DOHH2 (cell line): Measurements from ENCODE around the gene BAX.

Source experiments
- H3F3A ChIP-seq: fragments of 200-600 bp; sonication (generic), shearing (Covaris generic); 2 replicates; pipeline ENCODE4 v1.6.0; 2016; ENCODE audit warnings: antibody characterized with exemption, mild to moderate bottlenecking; ENCODE audit not compliant: control insufficient read depth, insufficient read depth
- H3K27ac ChIP-seq: fragments of 200-600 bp; sonication (generic); 2 replicates; pipeline ENCODE4 v1.5.1; 2014; ENCODE audit warnings: low read depth, mild to moderate bottlenecking, low read length, moderate library complexity
- H3K27me3 ChIP-seq: fragments of 200-600 bp; sonication (generic); 2 replicates; pipeline ENCODE4 v1.6.1; 2014; ENCODE audit warnings: mild to moderate bottlenecking, low read length, mixed read lengths; ENCODE audit not compliant: control insufficient read depth
- H3K36me3 ChIP-seq: fragments of 200-600 bp; sonication (generic); 2 replicates; pipeline ENCODE4 v1.6.1; 2014; ENCODE audit warnings: mild to moderate bottlenecking, low read length, moderate library complexity, mixed read lengths; ENCODE audit not compliant: control insufficient read depth
- H3K4me1 ChIP-seq: fragments of 200-600 bp; sonication (generic); 2 replicates; pipeline ENCODE4 v1.6.1; 2014; ENCODE audit warnings: mild to moderate bottlenecking, low read length, mixed read lengths; ENCODE audit not compliant: control insufficient read depth
- H3K4me2 ChIP-seq: fragments of 200-600 bp; sonication (generic); 2 replicates; pipeline ENCODE4 v1.6.0; 2014; ENCODE audit warnings: mild to moderate bottlenecking, low read length, moderate library complexity
- H3K4me3 ChIP-seq: fragments of 200-600 bp; sonication (generic); 2 replicates; pipeline ENCODE4 v1.5.1; 2014; ENCODE audit warnings: mild to moderate bottlenecking, low read length, mixed read lengths
- H3K79me2 ChIP-seq: fragments of 200-600 bp; sonication (generic); 2 replicates; pipeline ENCODE4 v1.6.1; 2014; ENCODE audit warnings: mild to moderate bottlenecking, low read length, mixed read lengths; ENCODE audit not compliant: control insufficient read depth
- H3K9me2 ChIP-seq: fragments of 200-600 bp; sonication (generic); replicated peaks from 2 replicates; pipeline ENCODE4 v1.6.1; 2014; ENCODE audit warnings: mild to moderate bottlenecking, low read length, mixed read lengths; ENCODE audit not compliant: control insufficient read depth
- H3K9me3 ChIP-seq: fragments of 200-600 bp; sonication (generic); 2 replicates; pipeline ENCODE4 v1.6.1; 2014; ENCODE audit warnings: antibody characterized with exemption, low read length, mixed read lengths; ENCODE audit not compliant: control insufficient read depth, insufficient read depth
- H4K20me1 ChIP-seq: fragments of 200-600 bp; sonication (generic); 2 replicates; pipeline ENCODE4 v1.6.0; 2014; ENCODE audit warnings: low read depth, mild to moderate bottlenecking, antibody characterized with exemption, low read length, moderate library complexity; ENCODE audit not compliant: control insufficient read depth, insufficient read depth
- CTCF ChIP-seq: fragments of 200-600 bp; sonication (generic); IDR thresholded peaks from one replicate; pipeline ENCODE4 v1.5.1; 2014; ENCODE audit warnings: antibody characterized with exemption, mild to moderate bottlenecking, low read depth, low read length; ENCODE audit not compliant: poor library complexity, severe bottlenecking
- EZH2phosphoT487 ChIP-seq: fragments of 200-600 bp; sonication (generic); IDR thresholded peaks from 2 replicates; pipeline ENCODE4 v1.6.1; 2017; ENCODE audit warnings: borderline replicate concordance, mild to moderate bottlenecking, antibody characterized with exemption, low read length, moderate library complexity, mixed read lengths

The BAX gene

GRCh38 chr19:48935864-48936263 lies 18.8 kb upstream of the BAX start:
- no peaks in the 10 kb centered on the region for H3K9me3 ChIP-seq
- peaks cover 10% of the 10 kb centered on the region for H3F3A ChIP-seq
- H3K4me3 ChIP-seq = no peak overlapping the region
- no peak overlapping the region for H3K27ac ChIP-seq
- no peaks in the 10 kb centered on the region for H4K20me1 ChIP-seq
- no peaks in the 10 kb centered on the region for H3K36me3 ChIP-seq
- H3K4me2 ChIP-seq = no peak overlapping the region
- no peak for TF ChIP-seq CTCF
- no peak for TF ChIP-seq EZH2phosphoT487
- no peaks in the 10 kb centered on the region for H3K9me2 ChIP-seq
- H3K27me3 ChIP-seq = peaks cover 3% of the 10 kb centered on the region; the same call in 1 of the 2 replicates
- H3K79me2 ChIP-seq = no peaks in the 10 kb centered on the region
- peaks cover 15% of the 10 kb centered on the region for H3K4me1 ChIP-seq

GRCh38 chr19:48938256-48938655 lies 16.4 kb upstream of the BAX start:
- peaks cover 9% of the 10 kb centered on the region for H3K4me1 ChIP-seq
- H3K27me3 ChIP-seq = no peaks in the 10 kb centered on the region
- H3K9me2 ChIP-seq = no peaks in the 10 kb centered on the region
- peaks cover 3% of the 10 kb centered on the region; the same call in 1 of the 2 replicates for H3F3A ChIP-seq
- H3K9me3 ChIP-seq = no peaks in the 10 kb centered on the region
- no peaks in the 10 kb centered on the region for H3K79me2 ChIP-seq
- H3K36me3 ChIP-seq = no peaks in the 10 kb centered on the region
- H4K20me1 ChIP-seq = no peaks in the 10 kb centered on the region
- H3K27ac ChIP-seq = no peak overlapping the region
- TF ChIP-seq EZH2phosphoT487 (no peak), CTCF (no peak)
- H3K4me2 ChIP-seq = no peak overlapping the region
- H3K4me3 ChIP-seq = no peak overlapping the region

- TF ChIP-seq CTCF (no peak), EZH2phosphoT487 (no peak)
- Histone ChIP-seq H3K9me2 (no peaks in the 10 kb centered on the region), H3K27ac (no peak overlapping the region), H3K9me3 (no peaks in the 10 kb centered on the region), H3K4me3 (no peak overlapping the region), H3K79me2 (no peaks in the 10 kb centered on the region), H3K4me2 (no peak overlapping the region), H3K4me1 (no peaks in the 10 kb centered on the region), H3K36me3 (no peaks in the 10 kb centered on the region), H3F3A (no peaks in the 10 kb centered on the region), H3K27me3 (no peaks in the 10 kb centered on the region), H4K20me1 (no peaks in the 10 kb centered on the region)
Observed at GRCh38 chr19:48940902-48941301, 13.8 kb upstream of the BAX start.

- Histone ChIP-seq H3F3A (no peaks in the 10 kb centered on the region), H3K27me3 (no peaks in the 10 kb centered on the region), H3K9me3 (peaks cover 14% of the 10 kb centered on the region), H3K36me3 (no peaks in the 10 kb centered on the region), H3K4me1 (no peaks in the 10 kb centered on the region), H4K20me1 (no peaks in the 10 kb centered on the region), H3K4me2 (no peak overlapping the region), H3K4me3 (no peak overlapping the region), H3K79me2 (no peaks in the 10 kb centered on the region), H3K27ac (no peak overlapping the region), H3K9me2 (no peaks in the 10 kb centered on the region)
- TF ChIP-seq EZH2phosphoT487 (no peak), CTCF (no peak)
Observed at GRCh38 chr19:48943081-48943480, 11.6 kb upstream of the BAX start.
